HCT116 (cell line): Measurements from ENCODE around the gene HMGB4. TPM values are rescaled to one million over a fixed set of nuclear protein-coding genes. Genes with fewer than 3 reads are reported as not detected.

Experiments
- ATAC-seq: fragments of 200-7000 bp; cut with Tn5 transposase; 2 replicates; pipeline ENCODE4 v1.9.1; 2020; ENCODE audit warnings: mild to moderate bottlenecking, moderate library complexity
- BruUV-seq: library from RNA; stranded (reverse); fragments of 400-500 nt; replicated peaks from 2 replicates; lab custom pipeline; 2021; lab: Mats Ljungman, UMichigan
- CTCF ChIA-PET: fragments of 300-600 bp; sonication (Branson Sonifier 250); formaldehyde crosslinking; loops from one replicate; lab custom pipeline; 2021; ENCODE audit warnings: antibody characterized with exemption; lab: Charles Lee
- POLR2A ChIA-PET: fragments of 300-600, 350-600 bp; sonication (Branson Sonifier 250); formaldehyde crosslinking; loops from one replicate; lab custom pipeline; 2021; ENCODE audit warnings: antibody characterized with exemption; lab: Charles Lee
- RAD21 ChIA-PET, 2 experiments: fragments of 300-600 bp; sonication (Branson Sonifier 250); formaldehyde crosslinking; loops; one replicate each; lab custom pipeline; 2023; ENCODE audit warnings: low total read pairs in 2 of 2; ENCODE audit not compliant: uncharacterized antibody in 2 of 2, unreplicated experiment in 2 of 2, low non-redundant PET in 1 of 2; lab: Charles Lee
- DNase-seq: peaks from one replicate; pipeline ENCODE4 v3.0.0-alpha.2; 2010; ENCODE audit warnings: low read depth, low spot score
- H2AFZ ChIP-seq: fragments of 200-600 bp; shearing (Covaris generic), sonication (generic); 2 replicates; pipeline ENCODE4 v1.6.1; 2017; ENCODE audit warnings: low read depth, mixed run types, mixed read lengths, antibody characterized with exemption, low read length; ENCODE audit not compliant: poor library complexity, severe bottlenecking
- H3K27ac ChIP-seq: 2 replicates; pipeline ENCODE4 v1.5.1; 2012; ENCODE audit warnings: low read depth, low read length
- H3K27me3 ChIP-seq: fragments of 200-600 bp; sonication (generic); 2 replicates; pipeline ENCODE4 v1.6.1; 2016; ENCODE audit warnings: mixed run types, low read length, mixed read lengths; ENCODE audit not compliant: insufficient read depth
- H3K36me3 ChIP-seq, 2 experiments: fragments of 200-500 bp in 1 of 2; fragments of 200-600 bp in 1 of 2; sonication (Bioruptor generic) in 1 of 2; sonication (generic) in 1 of 2; 2 replicates each; pipeline versions ENCODE4 v1.5.1 to v1.6.1; 2014 to 2016; ENCODE audit warnings: low read length in 2 of 2, inconsistent platforms in 1 of 2, mixed read lengths in 1 of 2, mixed run types in 1 of 2; ENCODE audit not compliant: insufficient read depth in 2 of 2, control insufficient read depth in 1 of 2
- H3K4me1 ChIP-seq, 2 experiments: fragments of 200-600 bp in 1 of 2; sonication (generic) in 1 of 2; 2 replicates each; pipeline versions ENCODE4 v1.5.1 to v1.6.1; 2012 to 2017; ENCODE audit warnings: low read length in 2 of 2, inconsistent platforms in 1 of 2, mild to moderate bottlenecking in 1 of 2, mixed read lengths in 1 of 2, mixed run types in 1 of 2, moderate library complexity in 1 of 2; ENCODE audit not compliant: insufficient read depth in 2 of 2, control insufficient read depth in 1 of 2
- H3K4me2 ChIP-seq: fragments of 200-600 bp; sonication (generic); 2 replicates; pipeline ENCODE4 v1.6.1; 2017; ENCODE audit warnings: mixed run types, low read length, mixed read lengths
- H3K4me3 ChIP-seq, 2 experiments: fragments of 200-600 bp in 1 of 2; sonication (generic) in 1 of 2; replicated peaks in 1 of 2; 2 replicates each; pipeline ENCODE4 v1.5.1; 2011 to 2016; ENCODE audit warnings: low read length in 2 of 2, control low read depth in 1 of 2, low read depth in 1 of 2, mild to moderate bottlenecking in 1 of 2, mixed read lengths in 1 of 2, mixed run types in 1 of 2
- H3K79me2 ChIP-seq: fragments of 200-600 bp; sonication (generic); 2 replicates; pipeline ENCODE4 v1.6.1; 2017; ENCODE audit warnings: mild to moderate bottlenecking, mixed run types, low read length, moderate library complexity, mixed read lengths; ENCODE audit not compliant: insufficient read depth
- H3K9ac ChIP-seq: fragments of 200-600 bp; sonication (generic); 2 replicates; pipeline ENCODE4 v1.6.1; 2016; ENCODE audit warnings: low read length, mixed read lengths
- H3K9me2 ChIP-seq: fragments of 200-600 bp; sonication (generic), shearing (Covaris generic); 2 replicates; pipeline ENCODE4 v1.6.1; 2017; ENCODE audit warnings: mixed run types, mild to moderate bottlenecking, moderate library complexity; ENCODE audit not compliant: insufficient read depth
- H3K9me3 ChIP-seq, 2 experiments: fragments of 200-500 bp in 1 of 2; fragments of 200-600 bp in 1 of 2; sonication (Bioruptor generic) in 1 of 2; sonication (generic) in 1 of 2; 2 replicates each; pipeline ENCODE4 v1.6.1; 2014 to 2017; ENCODE audit warnings: low read length in 2 of 2, mixed read lengths in 2 of 2, inconsistent platforms in 1 of 2, low read depth in 1 of 2, mild to moderate bottlenecking in 1 of 2, mixed run types in 1 of 2, moderate library complexity in 1 of 2; ENCODE audit not compliant: control insufficient read depth in 1 of 2, insufficient read depth in 1 of 2
- H4K20me1 ChIP-seq: fragments of 200-600 bp; sonication (generic), shearing (Covaris generic); 2 replicates; pipeline ENCODE4 v1.6.1; 2017; ENCODE audit warnings: mixed run types, mild to moderate bottlenecking, moderate library complexity; ENCODE audit not compliant: insufficient read depth
- CBX3 ChIP-seq: IDR thresholded peaks from 2 replicates; pipeline ENCODE4 v1.6.1; 2012; ENCODE audit warnings: low read depth
- CEBPB ChIP-seq: IDR thresholded peaks from 2 replicates; pipeline ENCODE4 v1.6.1; 2012; ENCODE audit warnings: low read depth
- EGR1 ChIP-seq: IDR thresholded peaks from 2 replicates; pipeline ENCODE4 v1.6.1; 2012; ENCODE audit warnings: low read depth
- ELF1 ChIP-seq: IDR thresholded peaks from 2 replicates; pipeline ENCODE4 v1.6.1; 2012; ENCODE audit warnings: low read depth, borderline replicate concordance
- EZH2phosphoT487 ChIP-seq: fragments of 200-600 bp; IDR thresholded peaks from 2 replicates; pipeline ENCODE4 v1.6.1; 2018; ENCODE audit warnings: antibody characterized with exemption, borderline replicate concordance
- JUND ChIP-seq: IDR thresholded peaks from 2 replicates; pipeline ENCODE4 v1.6.1; 2012
- POLR2A ChIP-seq: IDR thresholded peaks from 2 replicates; pipeline ENCODE4 v1.7.0; 2011; ENCODE audit warnings: borderline replicate concordance; ENCODE audit not compliant: insufficient read depth, insufficient read length; ENCODE audit errors: extremely low read depth
- POLR2AphosphoS5 ChIP-seq: IDR thresholded peaks from 2 replicates; pipeline ENCODE4 v1.6.1; 2011; ENCODE audit warnings: mild to moderate bottlenecking, low read depth, low read length, moderate library complexity
- RAD21 ChIP-seq: IDR thresholded peaks from 2 replicates; pipeline ENCODE4 v1.6.1; 2012; ENCODE audit warnings: low read depth, mild to moderate bottlenecking
- SIN3A ChIP-seq: IDR thresholded peaks from 2 replicates; pipeline ENCODE4 v1.6.1; 2012; ENCODE audit warnings: low read depth
- SP1 ChIP-seq: IDR thresholded peaks from 2 replicates; pipeline ENCODE4 v1.6.1; 2012; ENCODE audit warnings: low read depth
- SRF ChIP-seq: IDR thresholded peaks from 2 replicates; pipeline ENCODE4 v1.6.1; 2012; ENCODE audit warnings: low read depth
- ZFX ChIP-seq: fragments of 450-650 bp; IDR thresholded peaks from 2 replicates; pipeline ENCODE4 v1.6.1; 2017
- intact Hi-C: fragments of 100-400 bp; cut with micrococcal nuclease; formaldehyde crosslinking; loops from 2 replicates; pipeline ENCODE4 v1.10.0; 2022
- total RNA-seq: library from RNA; stranded (reverse); gene quantifications from one replicate; pipeline ENCODE4 v1.2.1, GENCODE V29; 2021; ENCODE audit not compliant: unreplicated experiment
- TF ChIP-seq, protein P1 (sequence below), 3 experiments: fragments of 200-600 bp in 1 of 3; sonication (generic) in 1 of 3; IDR thresholded peaks in 2 of 3; conservative IDR thresholded peaks in 1 of 3; 2 replicates each; pipeline ENCODE4 v1.5.1; 2012 to 2017; ENCODE audit warnings: low read depth in 2 of 3, low read length in 2 of 3, antibody characterized with exemption in 1 of 3, borderline replicate concordance in 1 of 3, control low read depth in 1 of 3, mild to moderate bottlenecking in 1 of 3, mixed read lengths in 1 of 3, mixed run types in 1 of 3, moderate library complexity in 1 of 3; ENCODE audit not compliant: insufficient read depth in 1 of 3
- TF ChIP-seq, protein P2 (sequence below): IDR thresholded peaks from 2 replicates; pipeline ENCODE4 v1.6.1; 2011; ENCODE audit warnings: mild to moderate bottlenecking, low read length, moderate library complexity; ENCODE audit not compliant: insufficient replicate concordance; ENCODE audit errors: extremely low read depth

HMGB4 gene
- total RNA-seq, 1 experiment from 2014 or later: not detected

DNA sequence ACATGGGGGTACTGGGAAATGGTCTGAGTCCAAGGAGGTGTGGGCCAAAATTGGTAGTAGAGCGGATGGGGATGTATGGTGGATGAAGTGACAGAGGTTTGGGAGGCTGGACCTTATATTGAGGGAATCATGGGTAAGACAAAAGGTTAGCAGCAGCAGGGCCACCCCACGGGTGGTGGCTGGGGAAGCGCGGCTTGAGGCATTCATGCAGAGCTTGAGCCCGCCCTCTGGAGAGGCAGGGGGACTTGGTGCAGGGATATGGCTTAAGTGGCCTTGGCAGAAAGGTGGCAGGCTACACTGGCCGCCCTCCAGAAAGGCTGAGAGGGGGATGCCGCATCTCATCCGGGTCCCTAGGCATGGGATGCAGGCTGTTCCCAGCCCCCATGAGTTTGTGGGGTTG lies 31.5 kb downstream of the HMGB4 start:
- TF ChIP-seq EZH2phosphoT487: no peak
- no peak for TF ChIP-seq CBX3
- TF ChIP-seq POLR2A: no peak
- no peak for TF ChIP-seq RAD21
- TF ChIP-seq JUND: no peak
- TF ChIP-seq, protein P1, sequence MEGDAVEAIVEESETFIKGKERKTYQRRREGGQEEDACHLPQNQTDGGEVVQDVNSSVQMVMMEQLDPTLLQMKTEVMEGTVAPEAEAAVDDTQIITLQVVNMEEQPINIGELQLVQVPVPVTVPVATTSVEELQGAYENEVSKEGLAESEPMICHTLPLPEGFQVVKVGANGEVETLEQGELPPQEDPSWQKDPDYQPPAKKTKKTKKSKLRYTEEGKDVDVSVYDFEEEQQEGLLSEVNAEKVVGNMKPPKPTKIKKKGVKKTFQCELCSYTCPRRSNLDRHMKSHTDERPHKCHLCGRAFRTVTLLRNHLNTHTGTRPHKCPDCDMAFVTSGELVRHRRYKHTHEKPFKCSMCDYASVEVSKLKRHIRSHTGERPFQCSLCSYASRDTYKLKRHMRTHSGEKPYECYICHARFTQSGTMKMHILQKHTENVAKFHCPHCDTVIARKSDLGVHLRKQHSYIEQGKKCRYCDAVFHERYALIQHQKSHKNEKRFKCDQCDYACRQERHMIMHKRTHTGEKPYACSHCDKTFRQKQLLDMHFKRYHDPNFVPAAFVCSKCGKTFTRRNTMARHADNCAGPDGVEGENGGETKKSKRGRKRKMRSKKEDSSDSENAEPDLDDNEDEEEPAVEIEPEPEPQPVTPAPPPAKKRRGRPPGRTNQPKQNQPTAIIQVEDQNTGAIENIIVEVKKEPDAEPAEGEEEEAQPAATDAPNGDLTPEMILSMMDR (IDR thresholded peaks at IDR 0.05 in 2 of 3, conservative IDR thresholded peaks at IDR 0.05 in 1 of 3; ENCODE audit: borderline replicate concordance in 1 of 3, insufficient read depth in 1 of 3, low read depth in 2 of 3, low read length in 2 of 3): no peak
- TF ChIP-seq SRF: no peak
- TF ChIP-seq, all 23 proteins: peak for 0
- Histone ChIP-seq H3K9me3 (no peaks in the 10 kb centered on the region), H3K27me3 (peaks cover 12% of the 10 kb centered on the region), H2AFZ (no peak overlapping the region), H3K27ac (no peak overlapping the region), H3K4me1 (no peaks in the 10 kb centered on the region), H3K36me3 (no peaks in the 10 kb centered on the region), H4K20me1 (no peaks in the 10 kb centered on the region), H3K79me2 (no peaks in the 10 kb centered on the region), H3K4me3 (no peak overlapping the region), H3K4me2 (no peak overlapping the region), H3K9me2 (no peaks in the 10 kb centered on the region), H3K9ac (no peak overlapping the region)
- RAD21 ChIA-PET: no interaction called here
- intact Hi-C loops: no loop called here
- ATAC-seq (no peak), DNase-seq (no peak)
- BruUV-seq: no TSS peak
- CTCF ChIA-PET: no interaction called here
- POLR2A ChIA-PET: no interaction called here

DNA sequence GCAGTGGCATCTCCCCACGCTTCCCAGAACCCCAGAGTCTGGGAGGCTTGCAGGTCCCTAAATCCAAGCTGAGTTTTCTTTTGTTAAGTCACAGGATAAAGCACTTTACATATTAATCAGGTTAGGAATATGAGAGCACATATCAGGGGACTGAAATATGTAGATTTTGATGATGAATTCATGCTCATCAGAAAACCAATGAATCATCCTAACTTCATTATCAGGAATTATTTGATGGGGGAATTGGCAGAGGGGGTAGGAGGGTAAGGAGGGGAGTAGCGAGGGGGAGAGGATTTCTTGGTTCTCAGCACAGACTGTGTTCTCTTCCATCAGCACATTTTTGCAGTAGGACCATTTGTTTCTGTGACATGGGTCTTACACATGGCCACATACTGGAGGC lies 32.1 kb downstream of the HMGB4 start:
- no TSS peak for BruUV-seq
- Histone ChIP-seq H3K4me2 (no peak overlapping the region), H3K9me2 (no peaks in the 10 kb centered on the region), H3K27ac (no peak overlapping the region), H3K4me3 (no peak overlapping the region), H4K20me1 (no peaks in the 10 kb centered on the region), H3K27me3 (peaks cover 12% of the 10 kb centered on the region), H3K36me3 (no peaks in the 10 kb centered on the region), H3K9me3 (no peaks in the 10 kb centered on the region), H3K9ac (no peak overlapping the region), H3K79me2 (no peaks in the 10 kb centered on the region), H3K4me1 (no peaks in the 10 kb centered on the region), H2AFZ (no peak overlapping the region)
- no peak for TF ChIP-seq ZFX
- no peak for TF ChIP-seq SRF
- TF ChIP-seq POLR2AphosphoS5: no peak
- TF ChIP-seq CEBPB: no peak
- TF ChIP-seq, protein P2, sequence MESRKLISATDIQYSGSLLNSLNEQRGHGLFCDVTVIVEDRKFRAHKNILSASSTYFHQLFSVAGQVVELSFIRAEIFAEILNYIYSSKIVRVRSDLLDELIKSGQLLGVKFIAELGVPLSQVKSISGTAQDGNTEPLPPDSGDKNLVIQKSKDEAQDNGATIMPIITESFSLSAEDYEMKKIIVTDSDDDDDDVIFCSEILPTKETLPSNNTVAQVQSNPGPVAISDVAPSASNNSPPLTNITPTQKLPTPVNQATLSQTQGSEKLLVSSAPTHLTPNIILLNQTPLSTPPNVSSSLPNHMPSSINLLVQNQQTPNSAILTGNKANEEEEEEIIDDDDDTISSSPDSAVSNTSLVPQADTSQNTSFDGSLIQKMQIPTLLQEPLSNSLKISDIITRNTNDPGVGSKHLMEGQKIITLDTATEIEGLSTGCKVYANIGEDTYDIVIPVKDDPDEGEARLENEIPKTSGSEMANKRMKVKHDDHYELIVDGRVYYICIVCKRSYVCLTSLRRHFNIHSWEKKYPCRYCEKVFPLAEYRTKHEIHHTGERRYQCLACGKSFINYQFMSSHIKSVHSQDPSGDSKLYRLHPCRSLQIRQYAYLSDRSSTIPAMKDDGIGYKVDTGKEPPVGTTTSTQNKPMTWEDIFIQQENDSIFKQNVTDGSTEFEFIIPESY: no peak
- TF ChIP-seq EGR1: no peak
- TF ChIP-seq JUND: no peak
- no peak for TF ChIP-seq SP1
- no peak for TF ChIP-seq SIN3A
- TF ChIP-seq ELF1: no peak
- no peak for TF ChIP-seq CBX3
- TF ChIP-seq EZH2phosphoT487: no peak
- TF ChIP-seq, protein P1 (IDR thresholded peaks at IDR 0.05 in 2 of 3, conservative IDR thresholded peaks at IDR 0.05 in 1 of 3; ENCODE audit: borderline replicate concordance in 1 of 3, insufficient read depth in 1 of 3, low read depth in 2 of 3, low read length in 2 of 3): no peak
- RAD21 ChIA-PET: no interaction called here
- DNase-seq (no peak), ATAC-seq (no peak)
- POLR2A ChIA-PET: no interaction called here
- CTCF ChIA-PET: no interaction called here
- intact Hi-C loops: no loop called here
